ENCODE measurements around the gene NOTCH2NLA. TPM values are rescaled to one million over a fixed set of nuclear protein-coding genes. Genes with fewer than 3 reads are reported as not detected.
A peak's percentile ranks its signal among the peaks of the same experiment; 100 is the strongest.
"Not testable (repeated sequence)": the region's sequence is repeated elsewhere in the genome, so short reads cannot be mapped to it uniquely, and the experiment has no call there.

The NOTCH2NLA gene
- 62.7 and 79.0 TPM in 2 replicates for total RNA-seq

- DNase-seq (ENCODE audit: low read depth); H3K27me3 ChIP-seq (ENCODE audit: control insufficient read depth, insufficient read depth, low read length); H3K36me3 ChIP-seq (ENCODE audit: control insufficient read depth, insufficient read depth, low read length); FAIRE-seq: not testable (repeated sequence)
- H3K4me3 ChIP-seq (ENCODE audit: low read depth, low read length), result peak within 1 kb of the TSS; percentile 47
These were observed at the start of gene NOTCH2NLA for GRCh38 chr1:146228710-146229477. NOTCH2NLA (minus strand) TSS chr1:146229021; CDS start chr1:146189337, 39,684 bp downstream.

GRCh38 chr1:146278346-146278745, 49.5 kb upstream of the NOTCH2NLA start:
- H3K27me3 ChIP-seq (ENCODE audit: control insufficient read depth, insufficient read depth, low read length); H3K36me3 ChIP-seq (ENCODE audit: control insufficient read depth, insufficient read depth, low read length); DNase-seq (ENCODE audit: low read depth); H3K4me3 ChIP-seq (ENCODE audit: low read depth, low read length); FAIRE-seq: not testable (repeated sequence)

GRCh38 chr1:146277087-146277486, 48.3 kb upstream of the NOTCH2NLA start:
- not testable (repeated sequence) for FAIRE-seq; DNase-seq (ENCODE audit: low read depth); H3K4me3 ChIP-seq (ENCODE audit: low read depth, low read length); H3K36me3 ChIP-seq (ENCODE audit: control insufficient read depth, insufficient read depth, low read length); H3K27me3 ChIP-seq (ENCODE audit: control insufficient read depth, insufficient read depth, low read length)

GRCh38 chr1:146274083-146274482, 45.3 kb upstream of the NOTCH2NLA start:
- not testable (repeated sequence) for H3K36me3 ChIP-seq (ENCODE audit: control insufficient read depth, insufficient read depth, low read length); H3K4me3 ChIP-seq (ENCODE audit: low read depth, low read length); H3K27me3 ChIP-seq (ENCODE audit: control insufficient read depth, insufficient read depth, low read length); DNase-seq (ENCODE audit: low read depth); FAIRE-seq

GRCh38 chr1:146273194-146273593, 44.4 kb upstream of the NOTCH2NLA start:
- not testable (repeated sequence) for H3K36me3 ChIP-seq (ENCODE audit: control insufficient read depth, insufficient read depth, low read length); H3K27me3 ChIP-seq (ENCODE audit: control insufficient read depth, insufficient read depth, low read length); H3K4me3 ChIP-seq (ENCODE audit: low read depth, low read length); DNase-seq (ENCODE audit: low read depth); FAIRE-seq

GRCh38 chr1:146272734-146273133, 43.9 kb upstream of the NOTCH2NLA start:
- H3K36me3 ChIP-seq (ENCODE audit: control insufficient read depth, insufficient read depth, low read length); FAIRE-seq; DNase-seq (ENCODE audit: low read depth); H3K27me3 ChIP-seq (ENCODE audit: control insufficient read depth, insufficient read depth, low read length); H3K4me3 ChIP-seq (ENCODE audit: low read depth, low read length): not testable (repeated sequence)

GRCh38 chr1:146271977-146272376, 43.2 kb upstream of the NOTCH2NLA start:
- DNase-seq (ENCODE audit: low read depth); H3K36me3 ChIP-seq (ENCODE audit: control insufficient read depth, insufficient read depth, low read length); H3K4me3 ChIP-seq (ENCODE audit: low read depth, low read length); H3K27me3 ChIP-seq (ENCODE audit: control insufficient read depth, insufficient read depth, low read length); FAIRE-seq: not testable (repeated sequence)

GRCh38 chr1:146270129-146270528, 41.3 kb upstream of the NOTCH2NLA start:
- DNase-seq (ENCODE audit: low read depth); FAIRE-seq; H3K36me3 ChIP-seq (ENCODE audit: control insufficient read depth, insufficient read depth, low read length); H3K4me3 ChIP-seq (ENCODE audit: low read depth, low read length); H3K27me3 ChIP-seq (ENCODE audit: control insufficient read depth, insufficient read depth, low read length): not testable (repeated sequence)

- H3K4me3 ChIP-seq (ENCODE audit: low read depth, low read length); FAIRE-seq; H3K27me3 ChIP-seq (ENCODE audit: control insufficient read depth, insufficient read depth, low read length); DNase-seq (ENCODE audit: low read depth); H3K36me3 ChIP-seq (ENCODE audit: control insufficient read depth, insufficient read depth, low read length): not testable (repeated sequence)
These were observed 37.4 kb upstream of the NOTCH2NLA start for GRCh38 chr1:146266179-146266748.

GRCh38 chr1:146264761-146265160, 35.9 kb upstream of the NOTCH2NLA start:
- not testable (repeated sequence) for H3K27me3 ChIP-seq (ENCODE audit: control insufficient read depth, insufficient read depth, low read length); H3K4me3 ChIP-seq (ENCODE audit: low read depth, low read length); DNase-seq (ENCODE audit: low read depth); H3K36me3 ChIP-seq (ENCODE audit: control insufficient read depth, insufficient read depth, low read length); FAIRE-seq

GRCh38 chr1:146260006-146260730, 31.3 kb upstream of the NOTCH2NLA start:
- H3K36me3 ChIP-seq (ENCODE audit: control insufficient read depth, insufficient read depth, low read length); H3K27me3 ChIP-seq (ENCODE audit: control insufficient read depth, insufficient read depth, low read length); DNase-seq (ENCODE audit: low read depth); H3K4me3 ChIP-seq (ENCODE audit: low read depth, low read length); FAIRE-seq: not testable (repeated sequence)

- FAIRE-seq; DNase-seq (ENCODE audit: low read depth); H3K36me3 ChIP-seq (ENCODE audit: control insufficient read depth, insufficient read depth, low read length); H3K4me3 ChIP-seq (ENCODE audit: low read depth, low read length); H3K27me3 ChIP-seq (ENCODE audit: control insufficient read depth, insufficient read depth, low read length): not testable (repeated sequence)
These were observed 29.3 kb upstream of the NOTCH2NLA start for GRCh38 chr1:146257992-146258552.

GRCh38 chr1:146254569-146255197, 25.9 kb upstream of the NOTCH2NLA start:
- not testable (repeated sequence) for H3K36me3 ChIP-seq (ENCODE audit: control insufficient read depth, insufficient read depth, low read length); DNase-seq (ENCODE audit: low read depth); FAIRE-seq; H3K4me3 ChIP-seq (ENCODE audit: low read depth, low read length); H3K27me3 ChIP-seq (ENCODE audit: control insufficient read depth, insufficient read depth, low read length)

Data from bronchial epithelial cell (primary cell).